GM12891 (cell line): ENCODE measurements around the gene CAMKV.

Experiments
- DNase-seq: peaks from one replicate; pipeline ENCODE4 v3.0.0; 2011; ENCODE audit warnings: low spot score; ENCODE audit not compliant: insufficient read length
- FAIRE-seq: peaks from 2 replicates; lab custom pipeline; 2011; peaks lifted over from hg19 to GRCh38; lab: Jason Lieb, UNC
- PAX5 ChIP-seq: IDR thresholded peaks from 2 replicates; pipeline ENCODE4 v1.6.1; 2011; ENCODE audit warnings: low read length, moderate library complexity, mild to moderate bottlenecking; ENCODE audit not compliant: insufficient read depth, severe bottlenecking
- POLR2A ChIP-seq: IDR thresholded peaks from 2 replicates; pipeline ENCODE4 v1.6.1; 2011; ENCODE audit warnings: low read depth, low read length, control low read depth
- POLR2AphosphoS5 ChIP-seq: IDR thresholded peaks from 2 replicates; pipeline ENCODE4 v1.6.1; 2011; ENCODE audit warnings: low read depth, low read length, control low read depth
- POU2F2 ChIP-seq: IDR thresholded peaks from 2 replicates; pipeline ENCODE4 v1.6.1; 2011; ENCODE audit warnings: low read depth, mild to moderate bottlenecking, control low read depth, low read length, moderate library complexity
- SPI1 ChIP-seq: IDR thresholded peaks from 2 replicates; pipeline ENCODE4 v1.6.1; 2011; ENCODE audit warnings: low read depth, low read length, control low read depth
- TAF1 ChIP-seq: IDR thresholded peaks from 2 replicates; pipeline ENCODE4 v1.6.1; 2011; ENCODE audit warnings: low read depth, low read length, control low read depth

The CAMKV gene

DNA sequence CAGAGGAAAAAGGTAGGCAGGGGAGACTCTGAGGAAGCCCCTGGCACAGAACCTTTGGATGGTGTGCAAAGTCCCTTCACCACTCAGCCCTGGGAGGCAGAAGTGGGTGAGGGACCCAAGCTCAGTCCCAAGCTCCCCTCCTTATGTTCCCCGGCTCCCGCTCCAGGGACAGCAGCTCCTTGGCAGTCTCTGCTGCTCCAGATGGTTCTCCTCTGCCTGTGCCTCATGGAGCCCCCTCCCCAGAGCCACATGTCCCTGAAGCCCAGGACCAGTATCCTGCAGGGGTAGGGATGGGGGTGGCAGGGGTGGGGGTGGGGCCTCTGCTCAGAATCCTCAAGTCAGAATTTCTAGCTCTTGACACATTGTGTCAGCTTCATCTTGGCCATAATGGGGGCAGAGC, 8.0 kb upstream of the CAMKV start:
- FAIRE-seq (no peak), DNase-seq (no peak)
- TF ChIP-seq POU2F2 (no peak), POLR2AphosphoS5 (no peak), SPI1 (no peak), TAF1 (no peak), PAX5 (no peak), POLR2A (no peak)

DNA sequence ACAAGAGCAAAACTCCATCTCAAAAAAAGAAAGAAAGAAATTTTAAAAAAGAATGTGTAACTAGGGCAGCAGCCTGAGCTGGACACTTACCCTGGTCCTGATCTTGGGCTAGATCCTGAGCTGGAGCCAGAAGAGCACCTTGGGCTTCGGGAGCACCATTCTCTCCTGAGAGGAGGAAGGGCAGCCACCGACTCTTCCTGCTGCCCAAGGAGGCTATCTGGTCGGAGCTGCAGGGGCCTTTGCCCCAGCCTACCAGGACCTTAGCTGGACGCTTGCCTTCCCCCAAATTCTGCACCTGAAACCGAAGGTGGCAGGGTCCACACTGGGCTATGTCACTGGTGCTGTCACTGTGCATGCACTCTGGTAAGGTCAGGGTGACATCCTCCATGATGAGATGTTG, 6.9 kb upstream of the CAMKV start:
- no peak for DNase-seq
- FAIRE-seq, result no peak
- TF ChIP-seq PAX5, result no peak
- no peak for TF ChIP-seq SPI1
- no peak for TF ChIP-seq POLR2AphosphoS5
- no peak for TF ChIP-seq TAF1

DNA sequence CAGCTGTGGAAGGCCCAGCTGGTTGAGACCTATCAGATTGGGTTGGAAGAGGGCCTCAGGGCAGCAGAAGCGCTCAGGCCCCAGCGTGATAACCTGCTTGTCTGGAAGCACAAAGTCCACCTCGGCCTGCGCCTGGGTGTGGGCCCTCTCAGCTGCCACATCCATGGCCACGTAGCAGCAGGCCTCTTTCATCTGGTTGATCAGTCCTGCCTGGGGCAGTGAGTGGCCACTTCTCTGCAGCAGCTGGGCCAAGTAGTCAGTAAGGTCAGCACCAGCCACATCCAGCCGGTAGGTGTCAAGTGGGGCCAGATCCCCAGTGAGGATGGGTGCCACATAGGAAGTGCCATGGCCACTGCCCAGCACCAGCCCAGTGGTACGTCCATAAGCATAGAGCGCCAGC, 3.9 kb upstream of the CAMKV start:
- no peak for DNase-seq
- TF ChIP-seq SPI1 (no peak), POLR2AphosphoS5 (no peak), POU2F2 (no peak), PAX5 (no peak), POLR2A (no peak), TAF1 (no peak)
- no peak for FAIRE-seq

DNA sequence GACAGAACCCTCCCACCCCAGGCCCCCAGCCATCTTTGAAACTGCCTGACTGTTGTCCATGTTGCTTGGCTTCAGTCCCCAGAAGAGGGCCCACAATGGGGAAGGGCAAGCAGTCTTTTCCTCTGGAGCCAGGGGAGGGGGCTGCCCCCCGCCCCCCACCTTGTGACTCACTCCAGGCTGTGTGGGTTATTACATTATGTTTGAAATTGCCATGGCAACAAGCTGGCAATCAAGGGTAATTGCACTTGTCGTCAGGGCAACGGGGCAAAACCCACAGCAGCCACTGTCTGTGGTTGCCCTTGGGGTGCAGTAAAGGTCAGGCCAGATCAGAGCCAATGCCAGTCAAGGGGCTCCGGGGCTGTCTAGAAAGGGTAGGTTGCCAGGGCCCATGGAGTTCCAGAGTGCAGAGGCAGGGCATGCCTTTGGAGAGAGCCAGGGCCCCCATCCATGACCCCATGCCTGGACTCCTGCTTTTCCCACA, 3.1 kb upstream of the CAMKV start:
- TF ChIP-seq POLR2AphosphoS5 (no peak), SPI1 (no peak), PAX5 (no peak), POLR2A (no peak), TAF1 (no peak), POU2F2 (no peak)
- DNase-seq, result no peak
- no peak for FAIRE-seq

DNA sequence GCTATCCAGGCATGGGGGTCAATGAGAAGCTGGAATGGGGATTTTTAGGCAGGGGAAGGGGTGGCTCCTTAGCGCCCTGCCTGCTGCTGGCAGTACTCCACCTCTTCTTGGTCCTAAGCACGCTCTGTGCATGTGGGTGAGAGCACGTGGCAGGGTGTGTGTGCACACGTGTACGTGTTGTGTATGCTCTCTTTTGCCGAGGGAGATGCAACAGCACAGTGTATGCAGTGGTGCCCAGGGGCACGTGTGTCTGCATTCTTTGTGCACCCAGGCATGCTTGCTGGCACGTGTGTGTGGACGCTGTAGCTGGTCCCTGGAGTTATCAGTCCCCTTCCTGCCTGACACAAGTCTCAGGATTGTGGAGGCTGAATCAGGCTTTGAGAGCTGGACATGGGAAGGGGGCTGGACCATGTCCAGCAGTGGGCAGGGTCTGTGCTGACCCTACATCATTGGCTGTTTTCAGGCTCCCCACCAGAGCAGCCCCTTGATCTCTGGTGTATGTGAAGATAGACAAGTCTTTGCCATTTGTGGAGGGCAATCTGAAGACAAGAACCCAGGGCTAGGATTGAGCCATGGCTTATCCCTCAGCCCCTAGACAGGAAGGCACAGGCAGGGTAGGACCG, 1.9 kb upstream of the CAMKV start:
- no peak for FAIRE-seq
- DNase-seq, result no peak
- TF ChIP-seq TAF1 (no peak), POU2F2 (no peak), PAX5 (no peak), POLR2A (no peak), SPI1 (no peak), POLR2AphosphoS5 (no peak)

DNA sequence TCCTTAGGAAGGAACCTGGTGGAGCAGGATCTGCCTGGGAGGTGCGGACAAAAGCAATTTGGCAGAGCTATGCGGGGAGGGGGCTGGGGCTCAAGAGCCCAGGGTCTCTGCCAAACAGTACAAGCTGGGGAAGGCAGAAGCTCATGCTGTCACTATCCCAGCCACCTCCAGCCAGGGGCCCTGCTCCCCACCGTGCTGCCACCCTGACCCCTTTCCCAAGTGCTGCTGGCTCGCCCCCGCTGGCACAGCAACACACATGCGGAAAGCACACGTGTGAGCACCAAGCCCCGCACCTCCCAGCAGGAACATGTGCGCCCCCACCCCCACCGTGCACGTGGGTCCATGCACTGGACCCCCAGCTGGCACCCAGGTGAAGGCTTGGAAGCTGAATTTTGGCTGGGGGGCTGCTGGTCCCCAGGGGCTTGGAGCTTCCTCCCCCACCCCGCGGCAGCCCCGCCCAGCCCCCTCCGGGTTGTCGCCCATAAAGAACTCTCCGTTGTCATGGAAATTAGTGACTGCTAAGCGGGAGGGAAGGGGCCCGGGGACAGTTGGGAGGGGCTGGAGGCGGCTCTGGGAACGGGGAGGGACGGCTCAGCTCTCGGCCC, 742 bp downstream of the CAMKV start:
- no peak for FAIRE-seq
- TF ChIP-seq POU2F2, result no peak
- TF ChIP-seq PAX5, result no peak
- TF ChIP-seq TAF1, result no peak
- TF ChIP-seq POLR2AphosphoS5, result no peak
- TF ChIP-seq POLR2A, result no peak
- no peak for TF ChIP-seq SPI1

DNA sequence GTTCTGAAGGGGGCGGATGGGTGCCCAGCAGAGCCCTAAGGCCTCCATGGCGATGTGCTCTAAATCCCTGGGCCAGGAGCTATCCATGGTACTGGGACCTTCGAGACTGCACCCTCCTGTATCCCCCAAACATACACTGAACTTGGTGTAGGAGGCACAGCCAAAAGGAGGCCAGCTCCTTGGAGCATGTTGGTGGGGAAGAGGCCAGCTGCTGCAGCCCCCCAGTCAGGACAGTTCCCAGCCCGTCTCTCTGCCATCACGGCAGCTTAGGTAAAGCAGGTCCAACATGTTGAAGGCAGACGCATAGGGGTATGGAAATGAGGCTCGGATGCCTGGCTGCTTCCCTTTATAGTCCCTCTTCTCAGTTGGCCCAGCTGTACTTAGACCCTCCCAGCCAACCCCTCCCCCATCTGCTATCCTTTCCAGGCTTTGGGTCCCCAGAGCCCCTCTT, 1.8 kb downstream of the CAMKV start:
- no peak for FAIRE-seq
- TF ChIP-seq POU2F2, result no peak
- TF ChIP-seq PAX5, result no peak
- no peak for TF ChIP-seq TAF1
- no peak for TF ChIP-seq SPI1
- no peak for TF ChIP-seq POLR2AphosphoS5
- TF ChIP-seq POLR2A, result no peak
- no peak for DNase-seq

More for the DNA sequence above, 742 bp downstream of the CAMKV start:
- DNase-seq, result no peak

DNA sequence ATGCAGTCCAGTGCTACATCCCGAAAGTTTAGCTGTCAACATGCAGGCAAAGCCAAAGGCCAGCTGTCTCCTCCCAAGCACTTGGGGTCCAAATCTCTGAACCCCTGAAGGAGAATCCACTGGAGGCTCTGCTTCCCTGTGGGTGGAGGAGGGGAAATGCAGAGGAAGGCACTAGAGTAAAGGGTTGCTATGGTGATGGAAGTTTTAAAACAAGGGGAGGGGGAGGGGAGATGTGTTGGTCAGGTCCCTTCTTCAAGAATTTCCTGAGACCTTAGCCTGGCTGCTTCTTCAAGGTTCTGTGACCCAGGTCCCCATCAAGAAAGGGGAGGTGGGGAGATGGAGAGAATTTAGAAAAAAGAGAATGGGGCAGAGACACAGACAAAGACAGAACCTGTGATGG, 2.3 kb downstream of the CAMKV start:
- DNase-seq (no peak), FAIRE-seq (no peak)
- TF ChIP-seq TAF1, result no peak
- TF ChIP-seq POLR2AphosphoS5, result no peak
- TF ChIP-seq POU2F2, result no peak
- TF ChIP-seq POLR2A, result no peak
- no peak for TF ChIP-seq SPI1
- TF ChIP-seq PAX5, result no peak

DNA sequence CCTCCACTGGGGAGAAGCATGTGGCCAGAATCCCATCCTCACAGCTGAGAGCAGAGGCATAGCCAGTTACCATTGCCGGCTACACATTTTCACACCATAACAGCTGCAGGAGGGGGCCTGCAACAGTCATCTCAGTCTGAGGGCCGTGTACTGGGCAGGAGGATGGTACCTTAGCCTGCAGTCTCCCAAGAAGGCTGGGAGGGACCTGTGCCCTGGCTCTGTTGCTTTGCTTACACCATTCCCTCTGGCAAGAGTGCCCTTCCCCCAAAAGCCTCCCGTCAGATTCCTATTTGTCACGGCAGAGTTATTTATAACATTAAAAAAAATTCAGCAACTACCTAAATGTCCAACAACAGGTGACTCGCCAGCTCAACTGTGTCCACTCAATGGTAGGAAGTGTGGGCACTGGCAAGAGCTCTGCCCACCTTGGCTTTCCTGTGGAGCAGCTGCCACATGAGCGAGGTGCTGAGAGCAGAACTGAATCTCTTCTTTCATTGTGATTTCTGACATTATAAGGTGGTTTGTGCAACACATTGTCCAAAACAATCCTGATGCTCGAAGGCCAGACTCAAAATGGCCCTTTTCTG, 4.4 kb downstream of the CAMKV start:
- no peak for TF ChIP-seq POU2F2
- TF ChIP-seq POLR2A, result no peak
- no peak for TF ChIP-seq TAF1
- TF ChIP-seq SPI1, result no peak
- no peak for TF ChIP-seq PAX5
- TF ChIP-seq POLR2AphosphoS5, result no peak
- FAIRE-seq (no peak), DNase-seq (no peak)
